Keratinocyte (primary cell): ENCODE results near the gene IFI16. TPM values are rescaled to one million over a fixed set of nuclear protein-coding genes. Genes with fewer than 3 reads are reported as not detected.

Source experiments
- DNase-seq: peaks from one replicate; pipeline ENCODE4 v3.0.0-alpha.2; 2011; ENCODE audit warnings: low read depth, missing footprints, low spot score
- FAIRE-seq: peaks from 2 replicates; lab custom pipeline; 2011; peaks lifted over from hg19 to GRCh38; lab: Jason Lieb, UNC
- H2AFZ ChIP-seq: 2 replicates; pipeline ENCODE4 v1.6.0; 2012; ENCODE audit warnings: low read length, control low read depth, inconsistent platforms; ENCODE audit not compliant: control insufficient read depth
- H3K27ac ChIP-seq: 2 replicates; pipeline ENCODE4 v1.5.1; 2011; ENCODE audit warnings: low read length; ENCODE audit not compliant: control insufficient read depth, insufficient read depth
- H3K27me3 ChIP-seq: 3 replicates; pipeline ENCODE4 v1.6.0; 2011; ENCODE audit warnings: low read length; ENCODE audit not compliant: control insufficient read depth, insufficient read depth; ENCODE audit errors: extremely low read depth
- H3K36me3 ChIP-seq, 2 experiments: 2 replicates in 1 of 2; 3 replicates in 1 of 2; pipeline ENCODE4 v1.5.1; 2011; ENCODE audit warnings: low read length in 2 of 2, mild to moderate bottlenecking in 1 of 2; ENCODE audit not compliant: control insufficient read depth in 2 of 2, insufficient read depth in 2 of 2; ENCODE audit errors: extremely low read depth in 1 of 2
- H3K4me1 ChIP-seq: 3 replicates; pipeline ENCODE4 v1.5.1; 2011; ENCODE audit warnings: low read length; ENCODE audit not compliant: control insufficient read depth, insufficient read depth; ENCODE audit errors: extremely low read depth
- H3K4me2 ChIP-seq: 3 replicates; pipeline ENCODE4 v1.6.0; 2011; ENCODE audit warnings: low read depth, low read length; ENCODE audit not compliant: control insufficient read depth, insufficient read depth; ENCODE audit errors: extremely low read depth
- H3K4me3 ChIP-seq, 3 experiments: fragments of 200-600 bp in 1 of 3; sonication (generic) in 1 of 3; 2 replicates in 2 of 3; 3 replicates in 1 of 3; pipeline ENCODE4 v1.5.1; 2011 to 2016; ENCODE audit warnings: low read length in 3 of 3, mild to moderate bottlenecking in 3 of 3, control low read depth in 2 of 3, inconsistent platforms in 1 of 3, low read depth in 1 of 3, mixed read lengths in 1 of 3, mixed run types in 1 of 3, moderate library complexity in 1 of 3; ENCODE audit not compliant: control insufficient read depth in 2 of 3, insufficient read depth in 2 of 3; ENCODE audit errors: extremely low read depth in 1 of 3
- H3K79me2 ChIP-seq: 2 replicates; pipeline ENCODE4 v1.6.0; 2012; ENCODE audit warnings: low read length; ENCODE audit not compliant: control insufficient read depth, insufficient read depth
- H3K9ac ChIP-seq: 3 replicates; pipeline ENCODE4 v1.6.0; 2011; ENCODE audit warnings: low read length; ENCODE audit not compliant: control insufficient read depth, insufficient read depth; ENCODE audit errors: extremely low read depth
- H3K9me1 ChIP-seq: 3 replicates; pipeline ENCODE4 v1.6.0; 2011; ENCODE audit warnings: low read length; ENCODE audit not compliant: control insufficient read depth, insufficient read depth; ENCODE audit errors: extremely low read depth
- H3K9me3 ChIP-seq: 2 replicates; pipeline ENCODE4 v1.5.1; 2012; ENCODE audit warnings: low read depth, low read length; ENCODE audit not compliant: control insufficient read depth
- H4K20me1 ChIP-seq: 3 replicates; pipeline ENCODE4 v1.6.0; 2011; ENCODE audit warnings: low read length; ENCODE audit not compliant: control insufficient read depth, insufficient read depth; ENCODE audit errors: extremely low read depth
- EZH2 ChIP-seq: IDR thresholded peaks from one replicate; pipeline ENCODE4 v1.6.1; 2012; ENCODE audit warnings: inconsistent platforms, mild to moderate bottlenecking, low read length, moderate library complexity
- dilution Hi-C: fragments of 300-500 bp; cut with MboI; formaldehyde crosslinking; loops from one replicate; pipeline ENCODE4 v1.7.0; 2020; ENCODE audit warnings: low sequenced_read_pairs; ENCODE audit not compliant: extremely low pct_ligation_motif_present
- polyA plus RNA-seq, 5 experiments: library from polyadenylated mRNA; depleted of rRNA in 3 of 5; stranded (reverse) in 3 of 5; stranded (forward) in 1 of 5; unstranded in 1 of 5; fragments of >200 nt; gene quantifications; 1 replicate in 1 of 5; 2 replicates in 3 of 5; 3 replicates in 1 of 5; pipeline versions ENCODE4 v1.2.1 to v1.2.3, GENCODE V29; 2011 to 2012; ENCODE audit warnings: missing spikeins in 2 of 5, low read depth in 1 of 5, low replicate concordance in 1 of 5
- TF ChIP-seq, protein P1 (sequence below), 3 experiments: IDR thresholded peaks in 1 of 3; conservative IDR thresholded peaks in 1 of 3; optimal IDR thresholded peaks in 1 of 3; 2 replicates in 2 of 3; 3 replicates in 1 of 3; pipeline versions ENCODE3 to v1.5.1; 2011; ENCODE audit warnings: low read length in 3 of 3, mild to moderate bottlenecking in 3 of 3, moderate library complexity in 2 of 3, control low read depth in 1 of 3, inconsistent platforms in 1 of 3; ENCODE audit not compliant: insufficient read depth in 2 of 3; ENCODE audit errors: extremely low read depth in 1 of 3

The IFI16 gene
- polyA plus RNA-seq, 1 donor (not counting 4 experiments of a cell fraction or from before 2014, with no cell fraction given): 193 TPM

DNA sequence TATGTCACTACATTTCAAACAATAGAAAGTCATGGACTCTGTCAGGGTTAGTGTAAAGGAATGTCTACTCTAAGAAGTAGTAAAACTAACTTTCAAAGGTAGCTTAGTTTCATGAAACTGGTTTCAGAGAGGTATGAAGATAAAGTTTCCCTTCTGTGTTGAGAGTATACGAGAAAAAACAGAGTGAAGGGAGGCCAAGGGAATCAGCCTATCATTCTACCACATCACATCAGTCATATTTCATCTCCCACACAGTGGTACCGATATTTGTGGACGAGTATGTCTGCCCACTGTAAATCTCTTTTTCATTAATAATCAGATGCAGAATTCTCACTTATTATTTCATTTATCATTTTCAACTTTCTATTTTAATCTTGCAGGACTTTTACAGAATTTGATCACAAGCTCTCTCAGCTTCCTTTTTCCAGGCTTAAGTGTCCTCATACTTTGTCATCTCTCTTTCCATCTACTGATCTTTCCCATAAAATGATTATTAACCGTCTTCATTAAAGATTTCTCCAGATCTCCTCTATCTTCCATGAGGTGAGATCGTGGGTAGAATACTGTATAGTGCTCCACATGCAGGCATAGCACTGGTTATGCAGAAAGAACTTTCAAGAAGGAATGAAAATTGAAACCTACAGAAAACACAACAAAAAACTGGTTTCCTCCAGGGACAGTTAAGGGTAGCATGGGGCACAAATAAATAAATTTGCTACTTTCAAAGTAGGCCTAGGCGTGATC, 11.5 kb upstream of the IFI16 start:
- no peak overlapping the region for H3K27ac ChIP-seq

DNA sequence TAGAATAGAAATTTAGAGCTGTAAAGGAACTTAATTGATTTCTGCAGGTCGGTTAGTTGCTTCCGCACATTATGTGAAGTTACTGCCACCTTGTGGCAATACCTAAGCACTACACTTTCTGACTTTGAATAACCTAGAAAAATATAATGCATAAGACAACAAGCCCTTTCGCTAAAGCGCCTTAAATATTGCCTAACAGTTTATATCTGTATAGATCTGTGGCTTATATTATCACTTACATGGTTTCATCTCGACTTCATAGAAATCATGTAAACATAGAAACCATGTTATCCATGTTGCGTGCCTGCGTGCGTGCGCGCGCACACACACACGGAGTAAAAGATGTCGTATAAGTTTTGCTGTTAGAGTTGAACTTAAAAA, 10.9 kb upstream of the IFI16 start:
- H3K9me1 ChIP-seq: no peaks in the 10 kb centered on the region
- no peaks in the 10 kb centered on the region for H3K79me2 ChIP-seq
- H4K20me1 ChIP-seq: no peaks in the 10 kb centered on the region
- peak overlapping the region; percentile 61 for H3K9ac ChIP-seq
- peak overlapping the region; percentile 97 for H2AFZ ChIP-seq
- H3K4me2 ChIP-seq: peak overlapping the region; percentile 92
- no peak for DNase-seq
- H3K27me3 ChIP-seq: no peaks in the 10 kb centered on the region
- peak; percentile 82 for FAIRE-seq
- peak overlapping the region in 2 of 3 experiments; percentile 67 to 86 for H3K4me3 ChIP-seq
- TF ChIP-seq, protein P1, sequence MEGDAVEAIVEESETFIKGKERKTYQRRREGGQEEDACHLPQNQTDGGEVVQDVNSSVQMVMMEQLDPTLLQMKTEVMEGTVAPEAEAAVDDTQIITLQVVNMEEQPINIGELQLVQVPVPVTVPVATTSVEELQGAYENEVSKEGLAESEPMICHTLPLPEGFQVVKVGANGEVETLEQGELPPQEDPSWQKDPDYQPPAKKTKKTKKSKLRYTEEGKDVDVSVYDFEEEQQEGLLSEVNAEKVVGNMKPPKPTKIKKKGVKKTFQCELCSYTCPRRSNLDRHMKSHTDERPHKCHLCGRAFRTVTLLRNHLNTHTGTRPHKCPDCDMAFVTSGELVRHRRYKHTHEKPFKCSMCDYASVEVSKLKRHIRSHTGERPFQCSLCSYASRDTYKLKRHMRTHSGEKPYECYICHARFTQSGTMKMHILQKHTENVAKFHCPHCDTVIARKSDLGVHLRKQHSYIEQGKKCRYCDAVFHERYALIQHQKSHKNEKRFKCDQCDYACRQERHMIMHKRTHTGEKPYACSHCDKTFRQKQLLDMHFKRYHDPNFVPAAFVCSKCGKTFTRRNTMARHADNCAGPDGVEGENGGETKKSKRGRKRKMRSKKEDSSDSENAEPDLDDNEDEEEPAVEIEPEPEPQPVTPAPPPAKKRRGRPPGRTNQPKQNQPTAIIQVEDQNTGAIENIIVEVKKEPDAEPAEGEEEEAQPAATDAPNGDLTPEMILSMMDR (optimal IDR thresholded peaks at IDR 0.05 in 1 of 3, IDR thresholded peaks at IDR 0.05 in 1 of 3, conservative IDR thresholded peaks at IDR 0.05 in 1 of 3; ENCODE audit: extremely low read depth in 1 of 3, insufficient read depth in 2 of 3, low read length in 3 of 3): peak in 2 of 3 experiments; percentile 74 to 75
- no peak for TF ChIP-seq EZH2
- H3K36me3 ChIP-seq: no peaks in the 10 kb centered on the region
- dilution Hi-C loops: no loop called here
- peak overlapping the region; percentile 71 for H3K27ac ChIP-seq
- H3K9me3 ChIP-seq: no peaks in the 10 kb centered on the region
- peaks cover 22% of the 10 kb centered on the region for H3K4me1 ChIP-seq

More for the DNA sequence above, 11.5 kb upstream of the IFI16 start:
- H3K9me3 ChIP-seq: no peaks in the 10 kb centered on the region
- no peak for DNase-seq
- no peak for FAIRE-seq
- no peaks in the 10 kb centered on the region for H4K20me1 ChIP-seq
- peak overlapping the region; percentile 92 for H3K4me2 ChIP-seq
- H3K4me3 ChIP-seq: peak overlapping the region in 1 of 3 experiments; percentile 86
- no peaks in the 10 kb centered on the region for H3K9me1 ChIP-seq
- dilution Hi-C loops: no loop called here
- no peak overlapping the region for H2AFZ ChIP-seq
- TF ChIP-seq, protein P1 (optimal IDR thresholded peaks at IDR 0.05 in 1 of 3, IDR thresholded peaks at IDR 0.05 in 1 of 3, conservative IDR thresholded peaks at IDR 0.05 in 1 of 3; ENCODE audit: extremely low read depth in 1 of 3, insufficient read depth in 2 of 3, low read length in 3 of 3): no peak
- no peak for TF ChIP-seq EZH2
- no peak overlapping the region for H3K9ac ChIP-seq
- H3K27me3 ChIP-seq: no peaks in the 10 kb centered on the region
- no peaks in the 10 kb centered on the region for H3K79me2 ChIP-seq
- no peaks in the 10 kb centered on the region for H3K36me3 ChIP-seq
- H3K4me1 ChIP-seq: peaks cover 22% of the 10 kb centered on the region
